ENCODE results near the gene ZNF837.

ZNF837 gene

GRCh38 chr19:58380662-58381459 lies at the start of gene ZNF837:
ZNF837 (minus strand) TSS chr19:58381030; CDS start chr19:58369332, 11,698 bp downstream.
- peak within 1 kb of the TSS; percentile 93 for H3K27ac ChIP-seq (ENCODE audit: low read depth, low read length)
- H3K27me3 ChIP-seq (ENCODE audit: control insufficient read depth, insufficient read depth, low read length) = no peaks in the 10 kb centered on the region
- peak within 1 kb of the TSS; percentile 80 for H3K4me3 ChIP-seq (ENCODE audit: low read depth, low read length)
- H3K9me3 ChIP-seq (ENCODE audit: control insufficient read depth, insufficient read depth, low read length) = no peaks in the 10 kb centered on the region
- H3K4me1 ChIP-seq (ENCODE audit: control insufficient read depth, insufficient read depth, low read length) = peaks cover 6% of the 10 kb centered on the region
- H3K9ac ChIP-seq (ENCODE audit: low read depth, low read length) = peak within 1 kb of the TSS; percentile 74
- no peaks in the 10 kb centered on the region for H3K36me3 ChIP-seq (ENCODE audit: control insufficient read depth, insufficient read depth, low read length)

- H3K9me3 ChIP-seq (ENCODE audit: control insufficient read depth, insufficient read depth, low read length) = peaks cover 67% of the 10 kb centered on the region
- H3K9ac ChIP-seq (ENCODE audit: low read depth, low read length) = no peak overlapping the region
- H3K4me1 ChIP-seq (ENCODE audit: control insufficient read depth, insufficient read depth, low read length) = no peaks in the 10 kb centered on the region
- H3K27ac ChIP-seq (ENCODE audit: low read depth, low read length) = no peak overlapping the region
- H3K27me3 ChIP-seq (ENCODE audit: control insufficient read depth, insufficient read depth, low read length) = no peaks in the 10 kb centered on the region
- no peak overlapping the region for H3K4me3 ChIP-seq (ENCODE audit: low read depth, low read length)
- H3K36me3 ChIP-seq (ENCODE audit: control insufficient read depth, insufficient read depth, low read length) = peaks cover 23% of the 10 kb centered on the region
Measured at GRCh38 chr19:58429745-58430144, 48.9 kb upstream of the ZNF837 start.

- no peaks in the 10 kb centered on the region for H3K27me3 ChIP-seq (ENCODE audit: control insufficient read depth, insufficient read depth, low read length)
- no peaks in the 10 kb centered on the region for H3K4me1 ChIP-seq (ENCODE audit: control insufficient read depth, insufficient read depth, low read length)
- no peak overlapping the region for H3K27ac ChIP-seq (ENCODE audit: low read depth, low read length)
- no peak overlapping the region for H3K4me3 ChIP-seq (ENCODE audit: low read depth, low read length)
- peaks cover 12% of the 10 kb centered on the region for H3K36me3 ChIP-seq (ENCODE audit: control insufficient read depth, insufficient read depth, low read length)
- H3K9ac ChIP-seq (ENCODE audit: low read depth, low read length) = no peak overlapping the region
- peaks cover 56% of the 10 kb centered on the region for H3K9me3 ChIP-seq (ENCODE audit: control insufficient read depth, insufficient read depth, low read length)
Measured at GRCh38 chr19:58428617-58429016, 47.8 kb upstream of the ZNF837 start.

GRCh38 chr19:58417071-58417470 lies 36.2 kb upstream of the ZNF837 start:
- H3K4me3 ChIP-seq (ENCODE audit: low read depth, low read length) = no peak overlapping the region
- H3K36me3 ChIP-seq (ENCODE audit: control insufficient read depth, insufficient read depth, low read length) = peaks cover 14% of the 10 kb centered on the region; the same call in 1 of the 2 replicates
- H3K9me3 ChIP-seq (ENCODE audit: control insufficient read depth, insufficient read depth, low read length) = no peaks in the 10 kb centered on the region
- no peak overlapping the region for H3K27ac ChIP-seq (ENCODE audit: low read depth, low read length)
- H3K27me3 ChIP-seq (ENCODE audit: control insufficient read depth, insufficient read depth, low read length) = no peaks in the 10 kb centered on the region
- no peak overlapping the region for H3K9ac ChIP-seq (ENCODE audit: low read depth, low read length)
- no peaks in the 10 kb centered on the region for H3K4me1 ChIP-seq (ENCODE audit: control insufficient read depth, insufficient read depth, low read length)

- Histone ChIP-seq H3K9ac (ENCODE audit: low read depth, low read length) (no peak overlapping the region), H3K36me3 (ENCODE audit: control insufficient read depth, insufficient read depth, low read length) (peaks cover 14% of the 10 kb centered on the region; the same call in 1 of the 2 replicates), H3K4me1 (ENCODE audit: control insufficient read depth, insufficient read depth, low read length) (no peaks in the 10 kb centered on the region), H3K27ac (ENCODE audit: low read depth, low read length) (no peak overlapping the region), H3K4me3 (ENCODE audit: low read depth, low read length) (no peak overlapping the region), H3K27me3 (ENCODE audit: control insufficient read depth, insufficient read depth, low read length) (no peaks in the 10 kb centered on the region), H3K9me3 (ENCODE audit: control insufficient read depth, insufficient read depth, low read length) (no peaks in the 10 kb centered on the region)
Measured at GRCh38 chr19:58416604-58417003, 35.8 kb upstream of the ZNF837 start.

GRCh38 chr19:58409010-58409790 lies 28.4 kb upstream of the ZNF837 start:
- no peaks in the 10 kb centered on the region for H3K4me1 ChIP-seq (ENCODE audit: control insufficient read depth, insufficient read depth, low read length)

GRCh38 chr19:58408152-58409009 lies 27.6 kb upstream of the ZNF837 start, which contains the start of gene ZNF584:
ZNF584 (plus strand) TSS chr19:58408649; CDS start chr19:58409148, 499 bp downstream.
- peak within 1 kb of the TSS; percentile 81 for H3K9ac ChIP-seq (ENCODE audit: low read depth, low read length)
- H3K36me3 ChIP-seq (ENCODE audit: control insufficient read depth, insufficient read depth, low read length) = no peaks in the 10 kb centered on the region
- peaks cover 7% of the 10 kb centered on the region; the same call in 1 of the 2 replicates for H3K27me3 ChIP-seq (ENCODE audit: control insufficient read depth, insufficient read depth, low read length)
- peak within 1 kb of the TSS; percentile 88 for H3K27ac ChIP-seq (ENCODE audit: low read depth, low read length)
- peak within 1 kb of the TSS; percentile 93 for H3K4me3 ChIP-seq (ENCODE audit: low read depth, low read length)
- no peaks in the 10 kb centered on the region for H3K4me1 ChIP-seq (ENCODE audit: control insufficient read depth, insufficient read depth, low read length)
- no peaks in the 10 kb centered on the region for H3K9me3 ChIP-seq (ENCODE audit: control insufficient read depth, insufficient read depth, low read length)

More at GRCh38 chr19:58409010-58409790, 28.4 kb upstream of the ZNF837 start:
- Histone ChIP-seq H3K9ac (ENCODE audit: low read depth, low read length) (peak overlapping the region; percentile 46; the same call in 1 of the 2 replicates), H3K36me3 (ENCODE audit: control insufficient read depth, insufficient read depth, low read length) (no peaks in the 10 kb centered on the region), H3K4me3 (ENCODE audit: low read depth, low read length) (peak overlapping the region; percentile 93), H3K27ac (ENCODE audit: low read depth, low read length) (no peak overlapping the region), H3K27me3 (ENCODE audit: control insufficient read depth, insufficient read depth, low read length) (peaks cover 7% of the 10 kb centered on the region; the same call in 1 of the 2 replicates), H3K9me3 (ENCODE audit: control insufficient read depth, insufficient read depth, low read length) (no peaks in the 10 kb centered on the region)

GRCh38 chr19:58407658-58408151 lies 26.9 kb upstream of the ZNF837 start:
- H3K9ac ChIP-seq (ENCODE audit: low read depth, low read length) = peak overlapping the region; percentile 81
- peaks cover 7% of the 10 kb centered on the region; the same call in 1 of the 2 replicates for H3K27me3 ChIP-seq (ENCODE audit: control insufficient read depth, insufficient read depth, low read length)
- no peaks in the 10 kb centered on the region for H3K36me3 ChIP-seq (ENCODE audit: control insufficient read depth, insufficient read depth, low read length)
- H3K4me3 ChIP-seq (ENCODE audit: low read depth, low read length) = peak overlapping the region; percentile 93
- H3K9me3 ChIP-seq (ENCODE audit: control insufficient read depth, insufficient read depth, low read length) = no peaks in the 10 kb centered on the region
- H3K27ac ChIP-seq (ENCODE audit: low read depth, low read length) = peak overlapping the region; percentile 88
- H3K4me1 ChIP-seq (ENCODE audit: control insufficient read depth, insufficient read depth, low read length) = no peaks in the 10 kb centered on the region

- Histone ChIP-seq H3K9ac (ENCODE audit: low read depth, low read length) (no peak overlapping the region), H3K27me3 (ENCODE audit: control insufficient read depth, insufficient read depth, low read length) (peaks cover 7% of the 10 kb centered on the region; the same call in 1 of the 2 replicates), H3K4me1 (ENCODE audit: control insufficient read depth, insufficient read depth, low read length) (no peaks in the 10 kb centered on the region), H3K27ac (ENCODE audit: low read depth, low read length) (no peak overlapping the region), H3K36me3 (ENCODE audit: control insufficient read depth, insufficient read depth, low read length) (no peaks in the 10 kb centered on the region), H3K9me3 (ENCODE audit: control insufficient read depth, insufficient read depth, low read length) (no peaks in the 10 kb centered on the region), H3K4me3 (ENCODE audit: low read depth, low read length) (peak overlapping the region; percentile 93)
Measured at GRCh38 chr19:58406818-58407657, 26.2 kb upstream of the ZNF837 start.

Measured in HUES48 (cell line).